Panc1 (cell line): ENCODE measurements around the gene B4GALNT2. TPM values are rescaled to one million over a fixed set of nuclear protein-coding genes. Genes with fewer than 3 reads are reported as not detected.

Experiments
- ATAC-seq: fragments of 200-7000 bp; cut with Tn5 transposase; 2 replicates; pipeline ENCODE4 v1.9.1; 2020; ENCODE audit warnings: mild to moderate bottlenecking, moderate library complexity
- BruUV-seq: library from RNA; stranded (reverse); fragments of 400-500 nt; replicated peaks from 2 replicates; lab custom pipeline; 2021; lab: Mats Ljungman, UMichigan
- CTCF ChIA-PET: fragments of 300-600 bp; sonication (Branson Sonifier 250); formaldehyde crosslinking; loops from one replicate; lab custom pipeline; 2022; ENCODE audit warnings: antibody characterized with exemption; lab: Charles Lee
- POLR2A ChIA-PET: fragments of 300-600 bp; sonication (Branson Sonifier 250); formaldehyde crosslinking; loops from one replicate; lab custom pipeline; 2022; ENCODE audit warnings: antibody characterized with exemption; lab: Charles Lee
- DNase-seq: peaks from one replicate; pipeline ENCODE4 v3.0.0-alpha.2; 2010; ENCODE audit warnings: low read depth, low spot score
- H3K27ac ChIP-seq: 2 replicates; pipeline ENCODE4 v1.5.1; 2011; ENCODE audit warnings: mild to moderate bottlenecking, low read length, inconsistent platforms
- H3K27me3 ChIP-seq: fragments of 200-500 bp; sonication (Bioruptor generic); 2 replicates; pipeline ENCODE4 v1.6.0; 2014; ENCODE audit warnings: low read length, inconsistent platforms; ENCODE audit not compliant: control insufficient read depth, insufficient read depth
- H3K36me3 ChIP-seq: fragments of 200-500 bp; sonication (Bioruptor generic); 2 replicates; pipeline ENCODE4 v1.5.1; 2014; ENCODE audit warnings: inconsistent platforms, mild to moderate bottlenecking, low read length, moderate library complexity; ENCODE audit not compliant: control insufficient read depth, insufficient read depth
- H3K4me1 ChIP-seq: 2 replicates; pipeline ENCODE4 v1.5.1; 2011; ENCODE audit warnings: inconsistent platforms, mild to moderate bottlenecking, low read length, moderate library complexity; ENCODE audit not compliant: control insufficient read depth, insufficient read depth
- H3K4me3 ChIP-seq, 2 experiments: 2 replicates each; pipeline ENCODE4 v1.5.1; 2011 to 2012; ENCODE audit warnings: low read depth in 2 of 2, low read length in 2 of 2, mild to moderate bottlenecking in 2 of 2, inconsistent platforms in 1 of 2, moderate library complexity in 1 of 2
- H3K9me3 ChIP-seq: fragments of 200-500 bp; sonication (Bioruptor generic); 2 replicates; pipeline ENCODE4 v1.5.1; 2014; ENCODE audit warnings: low read depth, mild to moderate bottlenecking, inconsistent platforms, low read length, moderate library complexity; ENCODE audit not compliant: control insufficient read depth, insufficient read depth
- CTCF ChIP-seq: fragments of 450-650 bp; IDR thresholded peaks from 2 replicates; pipeline ENCODE4 v1.5.1; 2017; ENCODE audit warnings: mild to moderate bottlenecking
- POLR2AphosphoS5 ChIP-seq: IDR thresholded peaks from 2 replicates; pipeline ENCODE4 v1.6.1; 2012; ENCODE audit warnings: mild to moderate bottlenecking, low read depth, low read length, moderate library complexity
- SIN3A ChIP-seq: IDR thresholded peaks from 2 replicates; pipeline ENCODE4 v1.6.1; 2012; ENCODE audit warnings: low read depth, mild to moderate bottlenecking, low read length, moderate library complexity, borderline replicate concordance; ENCODE audit not compliant: insufficient read depth
- TCF7L2 ChIP-seq: IDR thresholded peaks from 2 replicates; pipeline ENCODE4 v1.6.1; 2011; ENCODE audit warnings: mild to moderate bottlenecking, low read depth, low read length, inconsistent platforms
- in situ Hi-C: cut with HindIII; loops from 2 replicates; pipeline ENCODE4 v1.10.0; 2016; ENCODE audit warnings: low sequenced_read_pairs, low pct_unique_long_range_greater_than_20kb
- intact Hi-C: fragments of 100-400 bp; cut with micrococcal nuclease; formaldehyde crosslinking; loops from one replicate; pipeline ENCODE4 v1.10.0; 2022; ENCODE audit not compliant: unreplicated experiment
- total RNA-seq: library from RNA; stranded (reverse); gene quantifications from one replicate; pipeline ENCODE4 v1.2.1, GENCODE V29; 2021; ENCODE audit not compliant: unreplicated experiment
- TF ChIP-seq, protein P1 (sequence below), 2 experiments: IDR thresholded peaks; 2 replicates each; pipeline ENCODE4 v1.6.1; 2011 to 2012; ENCODE audit warnings: low read depth in 2 of 2, control low read depth in 1 of 2, low read length in 1 of 2, mild to moderate bottlenecking in 1 of 2, moderate library complexity in 1 of 2; ENCODE audit not compliant: insufficient read depth in 1 of 2

The B4GALNT2 gene
- total RNA-seq, 1 experiment from 2014 or later: not detected

DNA sequence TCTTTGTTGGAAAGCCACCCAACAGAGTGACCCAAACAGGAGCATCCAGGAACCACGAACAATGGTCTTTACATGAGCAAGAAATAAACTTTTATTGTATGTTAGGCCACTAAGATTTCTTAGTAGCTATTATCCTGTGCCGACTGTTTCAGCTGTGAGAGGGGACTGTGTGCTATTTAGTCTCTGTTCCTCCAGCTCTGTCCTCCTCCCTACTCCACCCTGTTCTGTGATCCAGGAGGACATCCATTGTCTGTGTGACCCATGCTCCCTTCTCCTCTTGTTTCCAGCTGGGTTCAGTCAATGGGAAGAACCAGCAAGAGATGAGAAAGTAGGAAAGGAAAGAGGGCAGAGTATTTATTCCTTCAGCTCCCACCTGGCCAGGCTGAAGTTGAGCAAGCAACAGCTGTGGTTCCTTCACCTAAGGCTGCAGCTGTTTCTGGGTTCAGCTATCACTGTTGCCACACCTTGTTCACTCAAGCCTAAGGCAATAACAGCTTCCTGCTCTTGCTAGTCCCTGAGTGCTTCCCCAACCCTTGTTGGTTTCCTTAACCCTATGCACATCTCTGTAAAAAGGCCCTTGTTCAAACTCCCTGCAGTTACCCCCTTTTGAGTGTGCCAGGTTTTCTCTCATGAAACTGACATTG is 14.9 kb upstream of the B4GALNT2 start:
- ChIA-PET POLR2A (no interaction called here), CTCF (interaction anchor here (0.7 kb wide), 1 partner anchor 183 kb away, joined by 3 read pairs; no protein-coding TSS in a partner anchor)
- Histone ChIP-seq H3K36me3 (no peaks in the 10 kb centered on the region), H3K27ac (no peak overlapping the region), H3K4me3 (no peak overlapping the region), H3K9me3 (peaks cover 10% of the 10 kb centered on the region; the same call in 1 of the 2 replicates), H3K27me3 (peaks cover 3% of the 10 kb centered on the region; the same call in 1 of the 2 replicates), H3K4me1 (no peaks in the 10 kb centered on the region)
- no peak for TF ChIP-seq POLR2AphosphoS5
- ATAC-seq: 0 out of 2 replicates have a peak, but pooled peaks have one; percentile 29
- no peak for DNase-seq
- in situ Hi-C loops (no loop called here), intact Hi-C loops (no loop called here)
- no TSS peak for BruUV-seq

DNA sequence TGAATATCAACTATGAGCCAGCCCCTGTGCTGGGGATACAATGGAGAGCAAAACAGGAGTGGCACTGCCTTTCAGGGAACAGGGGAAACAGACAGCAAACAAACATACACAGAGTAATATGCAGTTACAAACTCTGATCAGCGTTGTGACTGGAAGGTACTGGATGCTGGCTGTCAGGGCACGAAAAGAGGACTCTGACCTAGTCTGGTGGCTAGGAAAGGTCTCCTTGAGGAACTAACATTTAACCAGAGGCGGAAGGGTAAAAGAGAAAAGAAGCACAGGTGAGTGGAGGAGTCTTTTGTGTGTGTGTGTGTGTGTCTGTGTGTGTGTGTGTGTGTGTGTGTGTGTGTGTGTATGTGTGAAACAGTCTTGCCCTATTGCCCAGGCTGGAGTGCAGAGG is 12.4 kb upstream of the B4GALNT2 start:
- Histone ChIP-seq H3K27ac (no peak overlapping the region), H3K36me3 (no peaks in the 10 kb centered on the region), H3K27me3 (peaks cover 3% of the 10 kb centered on the region; the same call in 1 of the 2 replicates), H3K4me3 (no peak overlapping the region), H3K4me1 (no peaks in the 10 kb centered on the region), H3K9me3 (peaks cover 10% of the 10 kb centered on the region; the same call in 1 of the 2 replicates)
- ChIA-PET CTCF (no interaction called here), POLR2A (no interaction called here)
- intact Hi-C loops (no loop called here), in situ Hi-C loops (no loop called here)
- BruUV-seq: no TSS peak
- ATAC-seq (peak; percentile 26; the same call in 1 of the 2 replicates), DNase-seq (no peak)
- TF ChIP-seq CTCF (no peak), TCF7L2 (no peak), POLR2AphosphoS5 (no peak), SIN3A (no peak)
- TF ChIP-seq, protein P1, sequence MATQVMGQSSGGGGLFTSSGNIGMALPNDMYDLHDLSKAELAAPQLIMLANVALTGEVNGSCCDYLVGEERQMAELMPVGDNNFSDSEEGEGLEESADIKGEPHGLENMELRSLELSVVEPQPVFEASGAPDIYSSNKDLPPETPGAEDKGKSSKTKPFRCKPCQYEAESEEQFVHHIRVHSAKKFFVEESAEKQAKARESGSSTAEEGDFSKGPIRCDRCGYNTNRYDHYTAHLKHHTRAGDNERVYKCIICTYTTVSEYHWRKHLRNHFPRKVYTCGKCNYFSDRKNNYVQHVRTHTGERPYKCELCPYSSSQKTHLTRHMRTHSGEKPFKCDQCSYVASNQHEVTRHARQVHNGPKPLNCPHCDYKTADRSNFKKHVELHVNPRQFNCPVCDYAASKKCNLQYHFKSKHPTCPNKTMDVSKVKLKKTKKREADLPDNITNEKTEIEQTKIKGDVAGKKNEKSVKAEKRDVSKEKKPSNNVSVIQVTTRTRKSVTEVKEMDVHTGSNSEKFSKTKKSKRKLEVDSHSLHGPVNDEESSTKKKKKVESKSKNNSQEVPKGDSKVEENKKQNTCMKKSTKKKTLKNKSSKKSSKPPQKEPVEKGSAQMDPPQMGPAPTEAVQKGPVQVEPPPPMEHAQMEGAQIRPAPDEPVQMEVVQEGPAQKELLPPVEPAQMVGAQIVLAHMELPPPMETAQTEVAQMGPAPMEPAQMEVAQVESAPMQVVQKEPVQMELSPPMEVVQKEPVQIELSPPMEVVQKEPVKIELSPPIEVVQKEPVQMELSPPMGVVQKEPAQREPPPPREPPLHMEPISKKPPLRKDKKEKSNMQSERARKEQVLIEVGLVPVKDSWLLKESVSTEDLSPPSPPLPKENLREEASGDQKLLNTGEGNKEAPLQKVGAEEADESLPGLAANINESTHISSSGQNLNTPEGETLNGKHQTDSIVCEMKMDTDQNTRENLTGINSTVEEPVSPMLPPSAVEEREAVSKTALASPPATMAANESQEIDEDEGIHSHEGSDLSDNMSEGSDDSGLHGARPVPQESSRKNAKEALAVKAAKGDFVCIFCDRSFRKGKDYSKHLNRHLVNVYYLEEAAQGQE (IDR thresholded peaks at IDR 0.05; ENCODE audit: insufficient read depth in 1 of 2, low read depth in 2 of 2, low read length in 1 of 2): no peak
